Epithelial cell of esophagus (primary cell): Measurements from ENCODE around the gene HMGA1.

Source experiments
- DNase-seq: peaks from one replicate; pipeline ENCODE4 v3.0.0; 2010; ENCODE audit warnings: low read depth
- H3K4me3 ChIP-seq: 2 replicates; pipeline ENCODE4 v1.5.1; 2011; ENCODE audit warnings: mild to moderate bottlenecking, low read length, control low read depth
- CTCF ChIP-seq: IDR thresholded peaks from 2 replicates; pipeline ENCODE4 v1.5.1; 2011; ENCODE audit warnings: low read depth, mild to moderate bottlenecking, low read length, control low read depth, inconsistent platforms; ENCODE audit not compliant: insufficient read depth; ENCODE audit errors: missing control alignments

Gene HMGA1

GRCh38 chr6:34205916-34206315 is 30.8 kb upstream of the HMGA1 start:
- no peak overlapping the region for H3K4me3 ChIP-seq
- TF ChIP-seq CTCF: no peak
- no peak for DNase-seq

DNA sequence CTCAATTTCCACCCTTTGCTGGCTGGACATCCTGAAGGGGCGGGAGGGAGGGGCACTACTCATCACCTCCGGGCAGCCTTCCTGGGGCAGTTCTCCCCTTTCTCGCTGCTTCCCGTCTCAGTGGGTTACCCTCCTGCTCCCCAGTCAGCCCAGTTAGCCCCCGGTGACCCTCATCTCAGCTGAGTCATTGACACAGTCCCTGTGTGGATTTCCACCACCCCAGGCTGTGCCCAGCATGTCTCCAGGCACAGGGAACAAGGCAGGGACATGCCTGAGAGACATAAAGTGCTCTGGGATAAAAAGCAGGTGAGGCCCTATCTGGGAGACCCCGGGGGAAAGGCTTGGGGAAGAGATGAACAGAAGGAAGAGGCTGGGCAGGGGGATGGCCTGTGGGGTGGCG is 29.9 kb upstream of the HMGA1 start:
- TF ChIP-seq CTCF: no peak
- H3K4me3 ChIP-seq: no peak overlapping the region
- no peak for DNase-seq

DNA sequence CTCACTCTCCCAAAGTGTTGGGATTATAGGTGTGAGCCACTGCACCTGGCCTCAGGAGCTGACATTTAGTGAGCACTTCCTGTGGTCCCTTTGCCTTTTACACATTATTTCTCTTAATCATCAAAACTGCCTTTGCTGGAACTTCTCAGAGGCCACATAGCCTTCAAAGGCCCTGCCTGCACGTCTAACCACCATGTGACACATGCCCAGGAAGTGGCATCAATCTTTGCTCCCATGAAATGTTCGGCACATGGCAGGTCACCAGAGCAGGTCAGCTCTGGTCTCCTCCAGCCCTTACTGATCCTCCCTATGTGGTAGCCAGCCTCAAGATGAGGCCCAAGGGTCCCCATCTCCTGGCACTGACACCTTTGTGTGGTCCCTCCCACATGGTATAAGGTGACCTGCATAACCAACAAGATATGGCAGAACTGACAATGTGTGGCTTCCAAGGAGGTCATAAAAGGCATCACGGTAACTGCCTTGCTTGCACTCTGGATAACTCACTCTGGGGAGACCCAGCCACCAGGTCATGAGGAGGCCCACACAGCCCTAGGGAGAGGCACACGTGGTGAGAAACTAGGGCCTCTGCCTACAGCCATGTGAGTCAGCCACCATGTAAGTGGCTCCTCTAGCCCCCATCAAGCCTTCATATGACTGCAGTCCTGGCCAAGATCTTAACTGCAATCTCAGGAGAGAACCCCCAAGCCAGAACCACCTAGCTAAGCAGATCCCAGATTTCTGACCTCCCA is 28.8 kb upstream of the HMGA1 start:
- no peak for TF ChIP-seq CTCF
- no peak overlapping the region for H3K4me3 ChIP-seq
- DNase-seq: no peak

GRCh38 chr6:34213772-34214171 is 22.9 kb upstream of the HMGA1 start:
- DNase-seq: no peak
- no peak overlapping the region for H3K4me3 ChIP-seq
- no peak for TF ChIP-seq CTCF

GRCh38 chr6:34218691-34219090 is 18.0 kb upstream of the HMGA1 start:
- no peak for TF ChIP-seq CTCF
- no peak for DNase-seq

DNA sequence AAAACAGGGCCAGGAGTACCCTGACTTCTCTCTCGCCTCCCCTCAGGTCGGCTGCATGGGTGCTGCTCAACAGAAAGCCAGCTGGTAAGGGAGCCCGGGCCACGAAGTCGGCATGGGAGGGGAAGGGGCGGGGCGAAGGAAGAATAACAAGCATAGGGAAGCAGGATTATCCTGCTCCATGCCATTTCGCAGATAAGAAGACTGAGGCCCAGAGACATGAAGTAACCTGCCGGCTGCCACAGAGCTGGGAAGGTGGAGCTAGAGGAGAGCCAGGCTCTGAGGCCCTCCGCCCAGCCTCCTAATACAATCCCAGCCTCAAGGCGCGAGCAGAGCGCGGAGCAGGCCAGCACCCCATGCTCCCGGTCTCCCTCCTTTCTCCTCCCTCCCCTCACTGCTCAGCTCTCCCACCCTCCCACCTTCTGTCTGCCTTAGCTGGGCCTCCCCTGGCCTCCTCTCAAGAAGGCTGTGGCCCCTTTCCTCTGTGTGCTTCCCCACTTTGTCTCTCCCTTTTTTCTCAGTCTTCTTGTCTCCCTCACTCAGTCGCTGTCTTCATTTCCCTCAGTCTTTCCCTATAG is 13.2 kb upstream of the HMGA1 start:
- peak overlapping the region; percentile 11 for H3K4me3 ChIP-seq
- DNase-seq: peak; percentile 29
- no peak for TF ChIP-seq CTCF

More at GRCh38 chr6:34218691-34219090, 18.0 kb upstream of the HMGA1 start:
- no peak overlapping the region for H3K4me3 ChIP-seq
